B cell (primary cell): Measurements from ENCODE around the gene TBC1D21. TPM values are rescaled to one million over a fixed set of nuclear protein-coding genes. Genes with fewer than 3 reads are reported as not detected.

Experiments
- ATAC-seq: fragments of 200-7000 bp; cut with Tn5 transposase; one replicate; pipeline ENCODE4 v1.10.0; 2021; ENCODE audit warnings: low read depth, mild to moderate bottlenecking, moderate number of reproducible peaks, moderate library complexity
- CTCF ChIA-PET: fragments of 350-600 bp; sonication (Branson Sonifier 250); formaldehyde crosslinking; loops from one replicate; lab custom pipeline; 2021; ENCODE audit warnings: antibody characterized with exemption, inconsistent platforms; lab: Charles Lee
- POLR2A ChIA-PET: fragments of 350-600 bp; sonication (Branson Sonifier 250); formaldehyde crosslinking; loops from one replicate; lab custom pipeline; 2021; ENCODE audit warnings: antibody characterized with exemption; lab: Charles Lee
- DNase-seq: peaks from one replicate; pipeline ENCODE4 v3.0.0; 2013
- H2AFZ ChIP-seq: 2 replicates; pipeline ENCODE4 v1.6.1; 2012; ENCODE audit warnings: mild to moderate bottlenecking, low read depth, low read length; ENCODE audit not compliant: insufficient read depth, poor library complexity, severe bottlenecking
- H3K27ac ChIP-seq, 2 donors: 1 replicate in 1 of 2; 2 replicates in 1 of 2; pipeline ENCODE4 v1.5.1; 2012 to 2013; ENCODE audit warnings: low read length in 2 of 2, mild to moderate bottlenecking in 2 of 2, moderate library complexity in 1 of 2
- H3K27me3 ChIP-seq, 4 experiments: fragments of 200-600 bp in 1 of 4; sonication (generic) in 1 of 4; replicated peaks in 1 of 4; 1 replicate in 2 of 4; 2 replicates in 2 of 4; pipeline versions ENCODE4 v1.6.1 to v1.7.0; 2013 to 2016; ENCODE audit warnings: low read length in 3 of 4, mild to moderate bottlenecking in 2 of 4, mixed read lengths in 1 of 4, moderate library complexity in 1 of 4; ENCODE audit not compliant: insufficient read depth in 4 of 4, control insufficient read depth in 3 of 4; ENCODE audit errors: control extremely low read depth in 1 of 4
- H3K36me3 ChIP-seq, 2 experiments: replicated peaks in 1 of 2; 1 replicate in 1 of 2; 2 replicates in 1 of 2; pipeline versions ENCODE4 v1.6.1 to v1.7.1; 2013; ENCODE audit warnings: low read length in 1 of 2; ENCODE audit not compliant: insufficient read depth in 2 of 2, control insufficient read depth in 1 of 2; ENCODE audit errors: control extremely low read depth in 1 of 2, extremely low read depth in 1 of 2
- H3K4me1 ChIP-seq, 2 donors: fragments of 200-600 bp in 1 of 2; sonication (generic) in 1 of 2; 1 replicate in 1 of 2; 2 replicates in 1 of 2; pipeline versions ENCODE4 v1.5.1 to v1.6.1; 2013 to 2017; ENCODE audit warnings: low read length in 2 of 2; ENCODE audit not compliant: control insufficient read depth in 2 of 2, insufficient read depth in 2 of 2
- H3K4me2 ChIP-seq: replicated peaks from 2 replicates; pipeline ENCODE3; 2012; ENCODE audit warnings: mild to moderate bottlenecking, low read depth, low read length; ENCODE audit not compliant: poor library complexity, severe bottlenecking
- H3K4me3 ChIP-seq, 5 experiments: fragments of 200-600 bp in 1 of 5; sonication (generic) in 1 of 5; 1 replicate in 3 of 5; 2 replicates in 2 of 5; pipeline versions ENCODE4 v1.5.1 to v1.7.0; 2011 to 2016; ENCODE audit warnings: low read length in 4 of 5, mild to moderate bottlenecking in 4 of 5, low read depth in 2 of 5, control low read depth in 1 of 5, moderate library complexity in 1 of 5; ENCODE audit not compliant: insufficient read depth in 1 of 5; ENCODE audit errors: control extremely low read depth in 1 of 5, extremely low read depth in 1 of 5
- H3K79me2 ChIP-seq: fragments of 200-600 bp; sonication (generic); one replicate; pipeline ENCODE4 v1.6.0; 2016; ENCODE audit warnings: low read length; ENCODE audit not compliant: control insufficient read depth, insufficient read depth
- H3K9ac ChIP-seq: fragments of 200-600 bp; sonication (generic); 2 replicates; pipeline ENCODE4 v1.6.1; 2017; ENCODE audit warnings: mild to moderate bottlenecking, low read length, moderate library complexity
- H3K9me3 ChIP-seq, 3 donors: one replicate each; pipeline versions ENCODE4 v1.6.1 to v1.7.1; 2013; ENCODE audit warnings: low read length in 2 of 3; ENCODE audit not compliant: control insufficient read depth in 2 of 3, insufficient read depth in 1 of 3; ENCODE audit errors: control extremely low read depth in 1 of 3
- H4K20me1 ChIP-seq: 2 replicates; pipeline ENCODE4 v1.6.0; 2012; ENCODE audit warnings: mild to moderate bottlenecking, low read length; ENCODE audit not compliant: insufficient read depth, control insufficient read depth, poor library complexity, severe bottlenecking
- H3K27ac Mint-ChIP-seq: one replicate; pipeline ENCODE4 v1.8.0; 2021; ENCODE audit warnings: mixed read lengths
- H3K27me3 Mint-ChIP-seq: one replicate; pipeline ENCODE4 v1.8.0; 2021; ENCODE audit warnings: mixed read lengths
- H3K4me1 Mint-ChIP-seq: one replicate; pipeline ENCODE4 v1.8.0; 2021; ENCODE audit warnings: mixed read lengths
- H3K4me3 Mint-ChIP-seq: one replicate; pipeline ENCODE4 v1.8.0; 2021; ENCODE audit warnings: mixed read lengths
- H3K9me3 Mint-ChIP-seq: one replicate; pipeline ENCODE4 v1.8.0; 2022; ENCODE audit warnings: mixed read lengths; ENCODE audit not compliant: insufficient read depth
- CTCF ChIP-seq: fragments of 200-600 bp; IDR thresholded peaks from one replicate; pipeline ENCODE4 v1.8.0; 2022; ENCODE audit warnings: antibody characterized with exemption, mild to moderate bottlenecking
- EZH2 ChIP-seq: IDR thresholded peaks from 2 replicates; pipeline ENCODE4 v1.6.1; 2012; ENCODE audit warnings: borderline replicate concordance, low read depth, mild to moderate bottlenecking, moderate library complexity, low read length; ENCODE audit not compliant: insufficient read depth, poor library complexity, severe bottlenecking
- WGBS: methylation state at CpG from one replicate; pipeline ENCODE4 v1.1.5; 2013; ENCODE audit warnings: missing lambda C conversion rate; ENCODE audit not compliant: insufficient coverage; 5-methylcytosine and 5-hydroxymethylcytosine counted together
- intact Hi-C: fragments of 100-400 bp; cut with micrococcal nuclease; formaldehyde crosslinking; loops from one replicate; pipeline ENCODE4 v1.10.0; 2022
- polyA plus RNA-seq: library from polyadenylated mRNA; depleted of rRNA; stranded (reverse); fragments of >200 nt; gene quantifications from 2 replicates; pipeline ENCODE4 v1.2.3, GENCODE V29; 2012
- total RNA-seq, 2 donors: library from RNA; stranded (reverse); fragments of 120-200 nt in 1 of 2; gene quantifications; 1 replicate in 1 of 2; 2 replicates in 1 of 2; pipeline versions ENCODE4 v1.2.3 to v1.2.4, GENCODE V29; 2013 to 2022

Gene TBC1D21
- total and polyA plus RNA-seq, 2 donors (not counting 1 experiment from before 2014, with no cell fraction given), result not detected

- ChIA-PET POLR2A (no interaction called here), CTCF (interaction anchor here (1.2 to 1.7 kb wide), 2 partner anchors 11 to 14 kb away, joined by 3 to 5 read pairs; no protein-coding TSS in a partner anchor)
- Histone ChIP-seq H3K4me1 (peaks cover 0 to 7% of the 10 kb centered on the region in 2 donors), H3K27me3 (peaks cover 0 to 7% (median 0%) of the 10 kb centered on the region in 4 experiments), H2AFZ (no peak overlapping the region), H3K79me2 (no peaks in the 10 kb centered on the region), H4K20me1 (no peaks in the 10 kb centered on the region), H3K27ac (no peak overlapping the region), H3K9ac (no peak overlapping the region), H3K9me3 (peaks cover 0 to 4% (median 0%) of the 10 kb centered on the region in 3 donors), H3K4me2 (no peak overlapping the region), H3K4me3 (no peak overlapping the region), H3K36me3 (no peaks in the 10 kb centered on the region)
- intact Hi-C loops, result no loop called here
- DNase-seq (no peak), ATAC-seq (no peak)
- H3K4me3 Mint-ChIP-seq, result no peak overlapping the region
- H3K4me1 Mint-ChIP-seq, result peaks cover 9% of the 10 kb centered on the region
- TF ChIP-seq CTCF (no peak), EZH2 (no peak)
- no peaks in the 10 kb centered on the region for H3K9me3 Mint-ChIP-seq
- peaks cover 6% of the 10 kb centered on the region for H3K27me3 Mint-ChIP-seq
- WGBS, result 63% methylated on average over 8 of the region's 19 CpGs
- H3K27ac Mint-ChIP-seq, result no peak overlapping the region
Observed at GRCh38 chr15:73922186-73923151, 49.1 kb downstream of the TBC1D21 start.

GRCh38 chr15:73923156-73923487, 49.8 kb downstream of the TBC1D21 start:
- Mint-ChIP-seq H3K4me3 (no peak overlapping the region), H3K27ac (no peak overlapping the region), H3K4me1 (peaks cover 12% of the 10 kb centered on the region), H3K9me3 (no peaks in the 10 kb centered on the region), H3K27me3 (peaks cover 9% of the 10 kb centered on the region)
- ChIA-PET POLR2A (interaction anchor here (0.5 kb wide), 1 partner anchor 341 kb away, joined by 4 read pairs; no protein-coding TSS in a partner anchor), CTCF (interaction anchor here (1.2 to 1.7 kb wide), 2 partner anchors 12 to 15 kb away, joined by 3 to 5 read pairs; no protein-coding TSS in a partner anchor)
- Histone ChIP-seq H3K9ac (no peak overlapping the region), H4K20me1 (no peaks in the 10 kb centered on the region), H2AFZ (no peak overlapping the region), H3K27me3 (peaks cover 0 to 11% (median 2%) of the 10 kb centered on the region in 4 experiments), H3K4me3 (no peak overlapping the region), H3K4me2 (no peak overlapping the region), H3K4me1 (peaks cover 4 to 12% of the 10 kb centered on the region in 2 donors), H3K36me3 (no peaks in the 10 kb centered on the region), H3K79me2 (no peaks in the 10 kb centered on the region), H3K9me3 (peaks cover 0 to 4% (median 0%) of the 10 kb centered on the region in 3 donors), H3K27ac (no peak overlapping the region)
- no peak for ATAC-seq
- intact Hi-C loops, result no loop called here
- 87% methylated on average over 6 of the region's 7 CpGs for WGBS
- no peak for TF ChIP-seq CTCF
- no peak for TF ChIP-seq EZH2
- DNase-seq, result no peak
